GM12874 (cell line): ENCODE data around the gene HID1.

ENCODE experiments used
- CTCF ChIP-seq: IDR thresholded peaks from 2 replicates; pipeline ENCODE4 v1.5.1; 2011; ENCODE audit warnings: low read depth, mild to moderate bottlenecking, control low read depth, low read length, moderate library complexity; ENCODE audit not compliant: insufficient read depth

The HID1 gene

GRCh38 chr17:74920642-74921025 lies 51.9 kb downstream of the HID1 start:
- no peak for TF ChIP-seq CTCF

DNA sequence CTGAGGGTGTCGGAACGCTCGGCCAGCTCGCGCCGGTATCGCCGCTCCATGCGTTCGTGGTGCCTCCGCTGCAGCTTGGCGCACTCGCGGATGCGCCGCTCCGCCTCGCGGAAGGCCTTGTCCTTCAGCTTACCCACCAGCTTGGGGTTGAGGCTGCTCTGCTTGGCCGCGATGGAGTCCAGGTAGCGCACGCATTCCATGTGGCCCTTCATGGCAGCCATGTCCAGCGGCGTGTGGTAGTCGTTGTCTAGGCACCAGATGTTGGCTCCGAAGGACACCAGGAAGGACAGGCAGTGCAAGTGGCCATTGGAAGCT lies 52.3 kb downstream of the HID1 start:
- no peak for TF ChIP-seq CTCF

- TF ChIP-seq CTCF: no peak
Measured at GRCh38 chr17:74919440-74920305, 52.9 kb downstream of the HID1 start.

- no peak for TF ChIP-seq CTCF
Measured at GRCh38 chr17:74918906-74919305, 53.7 kb downstream of the HID1 start.

GRCh38 chr17:74917430-74917829 lies 55.1 kb downstream of the HID1 start:
- no peak for TF ChIP-seq CTCF

- TF ChIP-seq CTCF: no peak
Measured at GRCh38 chr17:74916851-74917199, 55.7 kb downstream of the HID1 start.

GRCh38 chr17:74916136-74916850 lies 56.3 kb downstream of the HID1 start:
- no peak for TF ChIP-seq CTCF
